Stimulated activated memory B cell treated with anti-CD40 and anti-IgM and Interleukin-4, amounts not matched to agents 10 μg/mL and 1 μg/mL and 100 μg/mL, for 72 hours (primary cell): ENCODE measurements around the gene ZCCHC8.
"Not testable (repeated sequence)": the region's sequence is repeated elsewhere in the genome, so short reads cannot be mapped to it uniquely, and the experiment has no call there.

ENCODE experiments used
- ATAC-seq: fragments of 150-1000 bp; cut with Tn5 transposase; 2 replicates; pipeline ENCODE4 v1.10.0; 2021
- H3K27ac Mint-ChIP-seq: one replicate; pipeline ENCODE4 v1.8.0; 2022; ENCODE audit warnings: mild to moderate bottlenecking, mixed read lengths
- H3K27me3 Mint-ChIP-seq: one replicate; pipeline ENCODE4 v1.8.0; 2022; ENCODE audit warnings: mixed read lengths
- H3K36me3 Mint-ChIP-seq: one replicate; pipeline ENCODE4 v1.8.0; 2022; ENCODE audit warnings: mixed read lengths
- H3K4me1 Mint-ChIP-seq: one replicate; pipeline ENCODE4 v1.8.0; 2022; ENCODE audit warnings: mixed read lengths
- H3K4me3 Mint-ChIP-seq: one replicate; pipeline ENCODE4 v1.8.0; 2022; ENCODE audit warnings: mild to moderate bottlenecking, moderate library complexity, mixed read lengths
- H3K9me3 Mint-ChIP-seq: one replicate; pipeline ENCODE4 v1.8.0; 2022; ENCODE audit warnings: mixed read lengths

The ZCCHC8 gene

GRCh38 chr12:122518908-122519307 lies 18.2 kb upstream of the ZCCHC8 start:
- Mint-ChIP-seq H3K27me3 (no peaks in the 10 kb centered on the region), H3K27ac (no peak overlapping the region), H3K4me1 (peaks cover 28% of the 10 kb centered on the region), H3K9me3 (no peaks in the 10 kb centered on the region), H3K4me3 (no peak overlapping the region), H3K36me3 (peaks cover 77% of the 10 kb centered on the region)
- ATAC-seq = no peak

- H3K9me3 Mint-ChIP-seq = no peaks in the 10 kb centered on the region
- H3K27ac Mint-ChIP-seq = peak overlapping the region; percentile 36
- H3K27me3 Mint-ChIP-seq = no peaks in the 10 kb centered on the region
- H3K36me3 Mint-ChIP-seq = peaks cover 75% of the 10 kb centered on the region
- peaks cover 18% of the 10 kb centered on the region for H3K4me1 Mint-ChIP-seq
- ATAC-seq = no peak
- no peak overlapping the region for H3K4me3 Mint-ChIP-seq
These were observed 17.1 kb upstream of the ZCCHC8 start for GRCh38 chr12:122517877-122518276.

GRCh38 chr12:122516544-122517361 lies 16.0 kb upstream of the ZCCHC8 start:
- Mint-ChIP-seq H3K4me1 (peaks cover 18% of the 10 kb centered on the region), H3K4me3 (no peak overlapping the region), H3K27ac (peak overlapping the region; percentile 36), H3K36me3 (peaks cover 80% of the 10 kb centered on the region), H3K9me3 (no peaks in the 10 kb centered on the region), H3K27me3 (no peaks in the 10 kb centered on the region)
- ATAC-seq = no peak

GRCh38 chr12:122515275-122515674 lies 14.5 kb upstream of the ZCCHC8 start:
- H3K4me3 Mint-ChIP-seq = no peak overlapping the region
- H3K4me1 Mint-ChIP-seq = peaks cover 12% of the 10 kb centered on the region
- H3K36me3 Mint-ChIP-seq = peaks cover 74% of the 10 kb centered on the region
- H3K9me3 Mint-ChIP-seq = no peaks in the 10 kb centered on the region
- H3K27me3 Mint-ChIP-seq = no peaks in the 10 kb centered on the region
- no peak overlapping the region for H3K27ac Mint-ChIP-seq
- no peak for ATAC-seq

- H3K4me1 Mint-ChIP-seq = peaks cover 6% of the 10 kb centered on the region
- no peak for ATAC-seq
- H3K36me3 Mint-ChIP-seq = peaks cover 69% of the 10 kb centered on the region
- H3K9me3 Mint-ChIP-seq = no peaks in the 10 kb centered on the region
- H3K4me3 Mint-ChIP-seq = no peak overlapping the region
- H3K27ac Mint-ChIP-seq = peak overlapping the region; percentile 8
- H3K27me3 Mint-ChIP-seq = no peaks in the 10 kb centered on the region
These were observed 12.9 kb upstream of the ZCCHC8 start for GRCh38 chr12:122513660-122514059.

- H3K27me3 Mint-ChIP-seq, H3K9me3 Mint-ChIP-seq, H3K27ac Mint-ChIP-seq, H3K4me3 Mint-ChIP-seq, ATAC-seq, H3K4me1 Mint-ChIP-seq: not testable (repeated sequence)
- peaks cover 65% of the 10 kb centered on the region for H3K36me3 Mint-ChIP-seq
These were observed 12.3 kb upstream of the ZCCHC8 start for GRCh38 chr12:122513028-122513427.

GRCh38 chr12:122508163-122508562 lies 7.4 kb upstream of the ZCCHC8 start:
- no peak for ATAC-seq
- H3K4me3 Mint-ChIP-seq = no peak overlapping the region
- H3K36me3 Mint-ChIP-seq = peaks cover 41% of the 10 kb centered on the region
- peaks cover 5% of the 10 kb centered on the region for H3K4me1 Mint-ChIP-seq
- no peaks in the 10 kb centered on the region for H3K9me3 Mint-ChIP-seq
- H3K27me3 Mint-ChIP-seq = no peaks in the 10 kb centered on the region
- no peak overlapping the region for H3K27ac Mint-ChIP-seq

- Mint-ChIP-seq H3K9me3 (no peaks in the 10 kb centered on the region), H3K4me3 (no peak overlapping the region), H3K27me3 (no peaks in the 10 kb centered on the region), H3K4me1 (peaks cover 16% of the 10 kb centered on the region), H3K27ac (no peak overlapping the region), H3K36me3 (peaks cover 33% of the 10 kb centered on the region)
- ATAC-seq = no peak
These were observed 5.7 kb upstream of the ZCCHC8 start for GRCh38 chr12:122506393-122506938.

- Mint-ChIP-seq H3K4me3 (no peak overlapping the region), H3K4me1 (peaks cover 24% of the 10 kb centered on the region), H3K27ac (no peak overlapping the region), H3K9me3 (no peaks in the 10 kb centered on the region), H3K36me3 (peaks cover 27% of the 10 kb centered on the region), H3K27me3 (no peaks in the 10 kb centered on the region)
- no peak for ATAC-seq
These were observed 4.8 kb upstream of the ZCCHC8 start for GRCh38 chr12:122505419-122506051.

GRCh38 chr12:122503783-122504590 lies 3.3 kb upstream of the ZCCHC8 start:
- no peak overlapping the region for H3K4me3 Mint-ChIP-seq
- H3K4me1 Mint-ChIP-seq = peaks cover 36% of the 10 kb centered on the region
- H3K36me3 Mint-ChIP-seq = peaks cover 25% of the 10 kb centered on the region
- no peak for ATAC-seq
- no peaks in the 10 kb centered on the region for H3K27me3 Mint-ChIP-seq
- no peaks in the 10 kb centered on the region for H3K9me3 Mint-ChIP-seq
- peak overlapping the region; percentile 97 for H3K27ac Mint-ChIP-seq

GRCh38 chr12:122503147-122503751 lies 2.5 kb upstream of the ZCCHC8 start:
- Mint-ChIP-seq H3K9me3 (no peaks in the 10 kb centered on the region), H3K4me1 (peaks cover 43% of the 10 kb centered on the region), H3K27me3 (no peaks in the 10 kb centered on the region), H3K36me3 (peaks cover 25% of the 10 kb centered on the region), H3K27ac (peak overlapping the region; percentile 97), H3K4me3 (no peak overlapping the region)
- no peak for ATAC-seq

GRCh38 chr12:122501489-122501989 lies 807 bp upstream of the ZCCHC8 start:
- peak overlapping the region; percentile 97 for H3K27ac Mint-ChIP-seq
- peak; percentile 34 for ATAC-seq
- peaks cover 54% of the 10 kb centered on the region for H3K4me1 Mint-ChIP-seq
- peaks cover 21% of the 10 kb centered on the region for H3K36me3 Mint-ChIP-seq
- H3K27me3 Mint-ChIP-seq = no peaks in the 10 kb centered on the region
- no peaks in the 10 kb centered on the region for H3K9me3 Mint-ChIP-seq
- H3K4me3 Mint-ChIP-seq = peak overlapping the region; percentile 99

- no peaks in the 10 kb centered on the region for H3K9me3 Mint-ChIP-seq
- peaks cover 15% of the 10 kb centered on the region for H3K36me3 Mint-ChIP-seq
- H3K27me3 Mint-ChIP-seq = no peaks in the 10 kb centered on the region
- H3K27ac Mint-ChIP-seq = peak overlapping the region; percentile 97
- H3K4me3 Mint-ChIP-seq = peak overlapping the region; percentile 99
- ATAC-seq = peak; percentile 38
- peaks cover 56% of the 10 kb centered on the region for H3K4me1 Mint-ChIP-seq
These were observed 594 bp downstream of the ZCCHC8 start for GRCh38 chr12:122499991-122500684.

- ATAC-seq = no peak
- peaks cover 42% of the 10 kb centered on the region for H3K36me3 Mint-ChIP-seq
- H3K9me3 Mint-ChIP-seq = no peaks in the 10 kb centered on the region
- H3K27me3 Mint-ChIP-seq = no peaks in the 10 kb centered on the region
- peaks cover 51% of the 10 kb centered on the region for H3K4me1 Mint-ChIP-seq
- no peak overlapping the region for H3K4me3 Mint-ChIP-seq
- H3K27ac Mint-ChIP-seq = no peak overlapping the region
These were observed 5.5 kb downstream of the ZCCHC8 start for GRCh38 chr12:122495258-122495657.
